NCI-H446 (cell line): ENCODE measurements around the gene LCMT2.
"Not testable (repeated sequence)": the region's sequence is repeated elsewhere in the genome, so short reads cannot be mapped to it uniquely, and the experiment has no call there.

Source experiments
- DNase-seq, 2 experiments: peaks; one replicate each; lab custom pipeline; 2025; lab: John Stamatoyannopoulos, UW

The LCMT2 gene

DNA sequence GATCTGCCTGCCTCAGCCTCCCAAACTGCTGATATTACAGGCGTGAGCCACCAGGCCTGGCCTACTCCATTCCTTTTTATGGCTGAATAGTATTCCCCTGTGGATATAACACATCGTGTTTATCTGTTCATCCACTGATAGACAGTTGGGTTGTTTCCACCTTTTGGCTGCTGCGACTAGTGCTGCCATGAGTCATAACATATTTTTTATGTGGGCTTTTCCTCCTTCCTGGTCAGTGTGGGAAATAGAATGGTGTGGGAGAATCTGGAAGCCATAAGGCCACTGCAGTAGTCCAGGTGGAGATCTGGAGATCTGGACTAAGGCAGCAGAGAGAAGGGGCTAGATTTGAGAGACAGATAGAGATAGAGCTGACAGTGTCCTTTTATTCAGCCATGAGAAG, 16.2 kb downstream of the LCMT2 start:
- no peak for DNase-seq

DNA sequence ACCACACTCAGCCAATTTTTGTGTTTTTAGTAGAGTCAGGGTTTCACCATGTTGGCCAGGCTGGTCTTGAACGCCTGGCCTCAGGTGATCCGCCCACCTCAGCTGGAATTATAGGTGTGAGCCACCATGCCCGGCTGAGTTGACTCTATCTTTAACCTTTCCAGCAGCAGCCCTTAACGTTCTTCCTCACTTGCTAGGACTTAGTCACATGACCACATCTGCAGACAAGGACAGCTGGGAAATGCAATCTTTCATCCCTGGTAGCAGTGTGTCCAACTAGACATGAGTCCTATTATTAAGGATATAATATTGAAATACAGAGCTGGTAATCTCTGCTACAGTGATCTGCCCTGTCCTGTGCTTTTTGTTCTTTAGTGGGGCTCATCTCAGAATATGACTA, 18.0 kb downstream of the LCMT2 start:
- no peak for DNase-seq

DNA sequence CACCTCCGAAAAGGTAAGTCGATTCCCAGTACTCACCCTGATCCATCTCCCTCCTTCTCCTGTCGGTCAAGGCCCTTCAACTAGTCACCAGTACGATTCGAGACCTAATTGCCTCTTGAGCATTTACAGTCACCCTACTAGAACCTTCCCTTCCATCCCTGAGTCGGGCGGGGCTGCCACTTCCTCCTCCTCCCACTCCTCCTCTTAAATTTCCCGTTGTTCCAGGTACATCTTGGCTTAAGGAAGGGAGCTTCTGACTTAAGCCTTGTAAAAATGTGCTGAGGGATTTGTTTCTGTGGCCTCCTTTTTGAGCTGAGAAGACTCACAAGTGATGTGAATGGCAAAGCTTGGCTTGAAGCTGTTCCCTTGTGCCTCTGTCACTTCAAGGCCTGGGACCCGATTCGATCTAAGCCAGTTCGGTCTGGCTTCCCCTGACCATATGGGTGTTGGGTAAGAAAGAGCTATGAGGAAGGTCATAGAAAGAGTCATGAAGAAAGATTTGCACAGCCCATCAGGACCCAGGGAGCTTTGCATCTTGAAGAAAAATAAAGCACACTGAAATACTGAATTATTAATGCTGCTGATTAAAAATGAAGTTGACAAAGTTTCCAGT, 28.1 kb downstream of the LCMT2 start, which contains the start of gene TGM7:
TSS of gene TGM7 (minus strand) at position 51 of the 613 bp plus-strand sequence.
- DNase-seq, result no peak

DNA sequence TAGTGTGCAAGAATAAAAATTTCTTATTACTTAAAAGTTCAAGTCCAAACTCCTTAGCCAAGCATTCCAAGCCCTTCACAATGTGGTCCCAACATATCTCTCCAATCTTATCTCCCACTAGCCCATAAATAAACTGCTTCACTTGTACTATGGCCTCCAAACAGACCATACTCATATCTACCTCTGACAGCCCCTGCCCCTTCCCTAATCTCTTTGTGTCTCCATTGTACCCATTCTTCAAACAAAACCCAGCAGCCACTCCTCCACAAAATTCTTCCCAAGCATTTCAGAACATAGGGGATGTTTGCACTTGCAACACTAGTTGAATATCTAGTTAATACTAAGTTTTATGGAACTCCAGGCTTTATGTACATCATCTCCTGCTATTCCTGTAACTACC, 30.5 kb downstream of the LCMT2 start:
- DNase-seq, result no peak

DNA sequence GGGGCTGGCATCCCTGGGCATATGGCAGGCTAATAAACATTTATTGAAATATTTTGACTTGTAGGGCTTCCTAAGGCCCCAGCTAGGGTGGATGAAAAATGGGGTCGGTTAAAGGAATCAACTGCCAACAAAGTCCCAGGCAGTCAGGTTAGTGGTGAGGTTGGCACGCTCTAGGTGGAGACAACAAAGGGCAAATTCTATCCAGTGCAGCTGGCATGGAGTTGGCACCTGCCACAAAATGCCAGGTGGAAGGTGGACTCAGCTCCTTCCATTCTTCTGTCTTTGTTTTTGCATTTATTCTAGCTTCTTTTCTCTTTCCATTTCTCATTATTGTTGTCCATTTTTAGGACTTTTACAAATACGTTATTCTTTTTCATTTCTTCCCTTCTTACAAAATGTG, 31.0 kb downstream of the LCMT2 start:
- DNase-seq, result no peak

DNA sequence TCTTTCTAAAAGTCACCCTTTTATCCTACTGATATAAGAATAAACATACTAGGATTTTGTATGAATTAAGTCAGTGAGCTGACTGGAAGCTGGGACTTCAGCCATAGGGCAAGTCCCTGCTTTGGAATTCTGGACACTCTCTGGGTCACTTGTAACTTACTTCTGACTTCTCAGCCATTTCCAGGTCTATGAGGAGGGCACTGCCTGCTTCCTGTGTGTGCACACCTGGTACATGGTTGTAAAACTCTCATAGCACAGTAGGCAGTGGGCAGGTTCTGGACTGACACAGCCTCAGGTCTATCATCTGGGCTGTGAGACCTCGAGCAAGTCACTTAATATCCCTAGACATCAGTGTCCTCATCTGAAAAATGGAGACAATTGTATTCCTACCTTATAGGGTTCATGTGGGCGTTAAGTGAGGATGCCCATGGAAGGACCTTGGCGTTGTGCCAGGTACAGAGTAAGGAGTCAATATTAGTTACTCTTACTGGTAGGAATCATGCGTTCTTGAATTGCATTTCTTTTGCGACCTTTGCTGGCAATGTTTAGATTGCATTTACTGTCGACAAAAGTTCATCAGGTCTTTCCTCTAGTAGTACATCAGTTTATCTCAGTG, 36.2 kb downstream of the LCMT2 start:
- no peak for DNase-seq

DNA sequence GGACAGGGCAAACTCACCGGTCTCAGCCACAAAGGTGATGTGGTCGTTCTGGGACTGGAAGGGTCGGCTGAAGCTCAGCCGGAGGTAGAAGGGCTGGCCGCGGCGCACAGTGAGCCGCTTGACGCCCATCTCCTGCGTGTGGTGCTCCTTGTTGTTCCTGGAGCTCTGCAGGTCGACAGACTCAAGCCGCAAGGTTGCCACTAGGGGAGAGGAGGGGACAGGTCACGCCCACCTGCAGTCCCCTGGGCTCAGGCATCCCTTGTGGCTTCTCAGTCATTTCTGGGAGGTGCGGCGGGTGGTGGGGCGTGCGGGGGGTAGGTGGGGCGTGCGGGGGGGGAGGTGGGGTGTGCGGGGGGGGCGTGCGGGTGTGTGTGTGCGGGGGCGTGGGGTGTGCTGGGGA, 36.9 kb downstream of the LCMT2 start:
- DNase-seq, result no peak

DNA sequence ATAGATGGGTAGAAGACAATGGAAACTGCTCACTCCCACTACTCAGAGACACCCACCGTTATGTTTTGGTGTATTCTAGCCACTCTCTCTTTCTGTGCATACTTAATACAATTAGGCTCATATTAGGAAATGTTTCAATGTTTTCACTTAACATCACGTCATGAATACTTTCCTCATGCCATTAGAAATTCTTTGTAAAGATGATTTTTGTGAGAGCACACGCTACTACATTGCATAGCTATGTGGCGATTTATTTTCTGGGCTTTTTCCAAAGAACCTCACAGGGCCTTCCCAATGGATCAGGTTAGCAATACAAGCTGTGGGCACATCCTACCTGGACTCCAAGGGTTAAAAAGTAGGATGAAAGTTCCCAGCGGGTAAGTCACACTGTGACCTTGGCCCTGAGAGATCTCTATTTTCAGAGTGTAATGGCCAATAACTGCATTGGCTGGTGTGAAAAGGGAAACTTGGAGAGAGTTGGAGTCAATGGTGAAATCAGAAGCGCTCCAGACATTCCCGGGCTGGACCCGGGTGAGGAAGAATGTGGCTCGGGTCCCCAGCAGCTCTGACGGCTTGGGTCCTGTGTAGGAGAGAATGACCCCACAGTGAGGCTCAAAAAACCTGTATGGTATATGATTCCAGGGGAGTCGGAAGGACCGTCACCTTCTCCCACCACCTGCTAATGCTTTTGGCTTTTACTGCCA, 37.8 kb downstream of the LCMT2 start:
- no peak for DNase-seq

DNA sequence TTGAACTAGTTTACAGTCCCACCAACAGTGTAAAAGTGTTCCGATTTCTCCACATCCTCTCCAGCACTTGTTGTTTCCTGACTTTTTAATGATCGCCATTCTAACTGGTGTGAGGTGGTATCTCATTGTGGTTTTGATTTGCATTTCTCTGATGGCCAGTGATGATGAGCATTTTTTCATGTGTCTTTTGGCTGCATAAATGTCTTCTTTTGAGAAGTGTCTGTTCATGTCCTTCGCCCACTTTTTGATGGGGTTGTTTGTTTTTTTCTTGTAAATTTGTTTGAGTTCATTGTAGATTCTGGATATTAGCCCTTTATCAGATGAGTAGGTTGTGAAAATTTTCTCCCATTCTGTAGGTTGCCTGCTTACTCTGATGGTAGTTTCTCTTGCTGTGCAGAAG, 40.7 kb downstream of the LCMT2 start:
- not testable (repeated sequence) for DNase-seq

DNA sequence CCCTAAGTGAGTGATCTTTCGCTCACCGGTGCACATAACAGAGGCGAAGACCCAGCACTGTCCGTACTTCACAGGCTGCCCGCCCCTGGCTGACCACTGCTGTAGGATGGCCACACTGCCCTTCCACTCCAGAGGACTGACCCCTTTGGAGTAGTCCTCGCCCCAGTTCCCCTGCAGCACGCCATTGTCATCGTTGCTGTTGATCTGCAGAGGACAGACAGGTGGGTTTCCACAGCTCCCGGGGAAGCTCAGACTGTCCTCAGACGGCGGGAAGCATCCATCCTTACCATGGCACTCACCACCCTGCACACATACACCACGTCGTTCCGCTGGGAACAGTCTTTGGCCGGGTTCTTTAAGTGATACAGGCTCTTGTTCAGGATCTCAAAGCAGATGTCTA, 43.1 kb downstream of the LCMT2 start:
- no peak for DNase-seq

DNA sequence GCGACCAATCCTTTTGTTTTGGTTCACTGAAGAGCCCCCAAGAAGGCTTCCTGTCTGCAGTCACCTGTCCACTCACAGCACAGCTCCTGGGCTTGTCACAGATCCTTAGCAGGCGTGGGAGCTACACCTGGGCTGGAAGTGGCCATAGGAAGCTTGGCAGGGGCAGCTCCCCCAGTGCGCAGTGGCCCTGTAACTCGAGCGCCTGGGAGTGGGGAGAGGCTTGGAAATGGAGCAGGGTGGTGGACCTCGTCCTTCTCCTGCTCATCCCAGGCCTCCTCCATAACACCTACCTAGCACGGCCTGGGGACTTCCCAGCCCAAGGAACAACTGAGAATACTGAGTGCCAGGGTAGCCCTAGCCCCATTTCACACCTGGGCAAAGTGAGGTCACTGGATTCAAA, 44.3 kb downstream of the LCMT2 start:
- no peak for DNase-seq

DNA sequence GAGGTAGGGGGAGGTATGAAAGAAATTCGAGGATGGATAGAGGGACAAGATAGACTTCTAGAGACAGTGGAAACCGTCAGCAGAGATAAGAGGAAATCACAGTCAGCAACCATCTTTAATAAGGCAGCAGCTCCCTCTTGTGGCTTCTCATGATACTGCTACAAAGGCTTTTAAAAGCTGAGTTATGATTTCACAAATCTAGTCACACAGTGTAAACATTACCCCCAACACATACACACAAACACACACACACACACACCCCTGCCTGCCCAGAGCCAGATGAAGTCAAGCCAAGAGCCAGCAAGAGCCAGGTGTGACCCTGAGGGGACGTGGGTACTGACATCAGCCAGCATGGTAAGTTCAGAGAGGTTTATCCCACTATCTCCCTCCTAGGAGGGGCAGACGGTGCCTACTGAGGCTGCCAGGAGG, 44.8 kb downstream of the LCMT2 start:
- peak; percentile 45 to 67 for DNase-seq

DNA sequence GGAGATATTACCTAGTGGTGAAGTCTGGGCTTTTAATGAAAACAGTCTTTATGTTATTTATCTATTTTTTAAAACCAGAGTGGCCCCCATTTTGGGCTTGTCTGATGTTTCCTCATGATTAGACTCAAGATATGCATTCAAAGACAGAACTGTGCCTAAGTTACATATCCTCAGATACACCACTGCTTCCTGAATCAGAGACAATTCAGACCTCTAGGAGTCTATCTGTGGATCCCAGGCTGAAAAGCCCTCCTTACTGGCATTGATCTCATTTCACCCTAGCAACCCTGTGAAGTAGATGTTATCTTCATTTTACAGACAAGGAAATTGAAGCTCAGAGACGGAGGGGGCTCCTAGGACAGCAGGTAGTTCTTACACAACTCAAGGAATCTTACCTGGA, 46.8 kb downstream of the LCMT2 start:
- no peak for DNase-seq

DNA sequence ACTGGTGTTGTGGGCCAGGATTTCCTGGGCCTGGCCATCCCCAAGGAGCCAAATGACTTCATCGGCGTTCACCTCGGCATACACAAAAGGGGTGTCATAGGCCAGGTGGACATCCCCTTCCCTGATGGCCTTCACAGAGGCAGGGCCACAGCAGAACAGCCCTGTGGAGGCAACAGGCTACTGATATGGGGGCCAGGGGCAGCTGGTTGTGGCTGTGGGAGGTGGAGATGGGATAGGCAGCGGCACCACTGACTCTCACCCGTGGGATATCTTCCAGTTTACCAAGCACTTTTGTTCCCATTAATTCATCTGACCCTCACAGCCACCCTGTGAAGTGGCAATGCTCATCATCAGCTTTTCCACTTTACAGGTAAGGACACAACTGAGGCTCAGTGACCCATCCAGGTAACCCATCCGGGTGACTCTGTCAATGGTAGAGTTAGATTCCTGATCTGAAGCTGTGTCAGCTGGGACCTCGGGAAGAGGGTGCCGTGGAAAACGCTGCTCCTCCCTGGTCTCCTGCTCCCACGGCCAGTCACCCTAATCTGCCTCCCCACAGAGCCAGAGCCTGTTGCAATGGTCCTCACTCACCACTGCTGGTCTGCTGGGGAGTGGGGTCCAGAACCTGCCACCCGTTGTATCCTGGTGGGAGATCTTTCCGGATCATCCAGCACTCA, 48.3 kb downstream of the LCMT2 start:
- no peak for DNase-seq

DNA sequence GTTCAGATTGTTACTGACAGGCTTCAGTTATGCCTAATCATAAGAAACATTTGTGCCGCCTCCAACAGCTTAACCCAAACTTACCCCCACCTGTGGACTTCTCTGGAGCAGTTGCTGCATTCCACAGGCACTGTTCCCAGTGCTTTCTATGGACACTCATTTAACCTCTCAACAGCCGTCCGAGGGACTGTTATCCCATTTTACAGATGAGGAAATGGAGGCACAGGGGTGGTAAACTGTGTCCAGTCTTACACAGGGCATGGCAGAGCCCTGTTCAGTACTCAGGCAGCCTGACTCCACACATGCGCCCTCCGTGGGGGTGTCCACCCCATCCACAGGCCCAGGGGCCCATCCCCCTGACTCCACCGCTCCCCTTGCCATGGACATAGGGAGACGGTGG, 49.4 kb downstream of the LCMT2 start:
- no peak for DNase-seq

DNA sequence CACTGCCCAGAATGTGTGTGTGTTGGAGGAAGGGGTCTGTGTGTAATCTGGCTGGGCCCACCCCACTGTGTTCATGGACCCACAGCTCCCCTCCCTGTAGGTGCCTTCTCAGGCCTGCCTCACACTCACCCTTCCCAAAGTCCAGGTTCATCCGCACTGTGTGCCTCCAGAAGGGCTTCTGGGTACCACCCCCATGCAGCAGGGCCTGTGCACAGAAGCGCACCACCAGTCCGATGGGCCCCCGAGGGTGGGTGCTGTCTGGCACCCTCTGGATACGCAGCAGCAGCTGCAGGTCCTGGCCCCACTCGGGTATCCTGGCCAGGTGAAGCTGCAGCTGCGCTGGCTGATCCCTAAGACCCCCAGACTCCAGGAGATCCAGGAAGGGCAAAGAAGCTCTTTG, 50.9 kb downstream of the LCMT2 start:
- no peak for DNase-seq

DNA sequence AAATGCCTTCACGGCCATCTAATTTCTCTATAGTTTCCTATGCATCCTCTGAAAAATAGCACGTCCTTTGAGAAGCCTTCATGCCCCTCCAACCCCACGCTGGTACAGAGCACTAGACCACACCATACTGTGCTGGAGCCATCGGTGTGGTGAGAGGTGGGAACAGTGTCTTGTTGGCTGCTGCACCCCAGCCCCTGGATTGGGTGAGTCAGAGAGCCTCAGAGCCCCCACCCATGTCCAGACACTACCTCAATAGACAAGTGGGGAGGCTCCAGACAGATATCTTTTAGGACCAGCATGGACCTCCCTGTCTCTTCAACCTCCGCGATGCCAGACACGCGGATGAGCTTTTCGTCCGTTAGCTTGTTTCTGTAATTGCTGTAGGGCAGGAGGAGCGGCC, 51.5 kb downstream of the LCMT2 start:
- no peak for DNase-seq

DNA sequence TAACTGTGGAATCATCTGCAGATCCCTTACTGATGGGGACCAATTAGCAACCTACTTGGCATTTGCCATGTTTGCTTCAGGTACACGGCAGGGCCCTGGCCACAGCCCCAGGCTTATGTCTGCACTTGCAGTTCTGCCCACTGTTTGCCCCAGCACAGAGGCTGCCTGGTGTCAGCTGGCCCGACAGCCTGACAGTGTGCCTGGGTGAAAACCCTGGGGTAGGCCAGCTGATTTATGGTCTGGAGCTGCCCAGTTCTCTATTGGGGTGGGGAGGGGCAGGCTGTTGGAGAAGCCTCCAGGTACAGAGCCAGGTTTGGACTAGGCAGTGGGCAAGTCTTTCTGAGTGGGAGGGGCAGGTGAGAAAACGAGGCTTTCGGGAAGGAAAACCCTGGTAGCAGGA, 52.5 kb downstream of the LCMT2 start:
- no peak for DNase-seq

DNA sequence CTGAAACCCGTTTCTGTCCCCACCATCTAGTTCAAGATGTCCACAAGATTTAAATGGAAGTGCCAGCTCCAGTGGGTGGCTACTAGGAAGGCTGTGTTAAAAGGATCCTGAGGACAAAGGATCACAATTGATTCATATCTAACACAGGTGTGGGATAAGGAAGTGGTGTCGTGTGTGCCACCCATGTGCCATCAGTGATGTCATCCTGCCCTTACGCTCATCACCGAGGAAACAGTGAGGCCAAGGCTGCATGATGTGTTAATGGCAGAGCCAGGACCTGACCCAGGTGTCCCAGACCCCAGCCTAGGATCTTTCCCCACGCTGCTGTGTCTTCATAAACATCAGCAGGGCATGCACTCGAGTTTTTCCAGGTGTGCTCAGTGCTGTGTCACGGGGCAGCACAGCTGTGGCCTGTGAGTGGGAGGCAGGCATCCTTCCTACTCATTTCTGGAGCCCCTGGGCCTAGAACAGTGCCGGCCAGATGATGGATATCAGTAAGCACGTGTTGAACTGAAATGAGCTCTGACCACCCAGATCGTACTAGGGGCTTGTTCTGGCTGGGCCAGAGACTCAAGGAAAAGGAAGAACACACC, 53.0 kb downstream of the LCMT2 start:
- DNase-seq, result no peak

DNA sequence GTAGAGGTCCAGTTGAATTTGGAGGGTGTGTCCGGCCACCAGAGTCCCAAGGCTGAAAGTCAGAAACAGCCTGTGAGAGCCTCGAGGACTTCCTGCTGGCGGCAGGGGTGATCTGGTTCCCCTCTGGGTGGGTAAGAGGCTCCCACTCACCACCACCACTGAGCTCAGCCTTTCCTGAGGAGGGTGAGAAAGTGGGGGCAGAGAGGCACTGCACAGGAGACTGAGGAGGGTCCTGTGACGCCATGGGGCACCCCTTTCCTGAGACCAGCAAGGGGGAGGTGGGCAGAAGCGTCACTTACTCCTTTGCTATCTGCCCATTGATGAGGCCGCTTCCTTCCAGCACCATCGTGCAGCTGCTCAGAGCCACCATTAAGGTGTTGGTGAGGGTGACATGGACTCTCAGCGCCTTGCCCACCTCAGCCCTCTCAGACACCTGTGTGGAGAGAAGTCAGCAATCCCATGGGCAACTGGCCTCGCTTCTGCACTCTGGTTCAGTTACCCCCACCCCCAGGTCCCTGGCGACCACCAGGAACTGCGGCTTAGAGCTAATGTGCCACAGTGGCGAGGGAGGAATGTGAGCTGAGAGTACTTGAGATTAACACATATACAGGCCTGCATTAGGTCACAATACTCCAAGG, 53.7 kb downstream of the LCMT2 start:
- DNase-seq, result no peak

DNA sequence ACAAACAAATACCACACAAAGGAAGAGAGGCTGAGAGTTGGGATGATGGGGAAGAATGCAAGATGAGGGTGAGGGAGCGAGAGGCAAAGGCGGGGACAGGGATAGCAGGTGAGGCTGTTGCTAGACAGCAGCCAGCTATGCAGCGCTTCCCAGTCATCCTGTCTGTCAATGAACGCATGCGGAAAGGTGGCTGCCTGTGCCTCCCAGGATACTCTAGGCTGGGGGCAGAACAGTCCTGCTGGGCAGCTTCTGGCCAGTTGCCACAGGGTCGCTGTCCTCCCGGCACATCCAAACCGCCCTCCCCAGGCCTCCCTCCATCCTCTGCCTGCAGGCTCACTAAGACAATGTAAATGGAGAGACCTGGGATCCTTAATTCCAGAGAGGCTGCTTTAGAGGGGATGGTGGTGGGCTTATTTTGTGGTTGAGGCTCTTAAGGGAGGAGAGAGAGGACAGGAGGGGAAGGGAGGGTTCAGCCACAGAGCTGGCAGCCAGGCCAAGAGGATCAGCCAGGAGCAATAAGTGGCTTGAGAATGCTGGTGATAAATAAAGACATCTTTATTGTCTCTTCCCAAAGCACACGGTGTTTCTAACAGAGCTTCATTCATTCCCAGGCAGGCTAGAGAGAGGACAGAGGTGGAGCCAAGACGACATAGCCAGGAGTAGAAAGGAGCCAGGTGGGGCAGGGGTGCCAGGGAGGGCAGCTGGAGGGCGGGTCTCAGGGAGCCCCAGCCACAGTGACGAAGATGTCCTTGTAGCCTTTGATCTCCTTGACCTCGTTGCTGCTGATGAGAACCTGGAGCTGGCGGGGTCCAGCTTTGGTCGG, 54.4 kb downstream of the LCMT2 start:
- DNase-seq, result no peak
